ENCODE data around the gene KLHL13.

Gene KLHL13

DNA sequence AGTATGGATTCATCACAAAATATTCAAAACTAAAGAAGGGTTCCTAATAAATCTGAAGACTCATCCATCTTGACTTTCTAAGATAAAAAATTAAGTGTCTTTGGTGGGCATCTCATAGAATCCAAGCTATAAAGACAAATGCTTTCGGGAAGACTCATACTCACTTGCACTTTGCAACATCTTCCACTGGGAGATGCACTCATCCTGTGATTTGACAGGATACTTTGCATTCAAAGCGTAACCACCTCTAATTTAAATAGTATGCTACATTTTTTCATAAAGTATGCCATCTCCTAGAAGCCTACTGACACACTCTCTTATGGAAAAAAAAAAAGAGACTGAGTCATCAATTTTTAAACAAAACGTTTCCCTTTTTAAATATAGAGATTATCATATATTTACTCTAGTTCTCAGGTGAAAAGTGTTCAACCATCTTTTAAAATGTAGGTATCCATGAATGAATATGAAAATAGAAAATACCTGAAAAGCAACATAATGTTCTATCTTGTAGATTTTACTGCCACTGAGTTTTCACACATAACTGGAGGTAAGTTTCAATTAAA, 119.6 kb downstream of the KLHL13 start:
- Histone ChIP-seq H3K4me3 (ENCODE audit: insufficient read depth, low read depth, low read length, poor library complexity, severe bottlenecking) (no peak overlapping the region), H3K4me1 (ENCODE audit: control insufficient read depth, insufficient read depth, low read length, poor library complexity, severe bottlenecking) (no peaks in the 10 kb centered on the region), H3K27me3 (replicated peaks; ENCODE audit: control insufficient read depth, insufficient read depth, low read length, poor library complexity, severe bottlenecking) (no peaks in the 10 kb centered on the region), H3K36me3 (ENCODE audit: control insufficient read depth, insufficient read depth, low read length) (no peaks in the 10 kb centered on the region), H3K9me3 (ENCODE audit: control insufficient read depth, low read length) (no peaks in the 10 kb centered on the region), H3K27ac (ENCODE audit: insufficient read depth, low read length, poor library complexity, severe bottlenecking) (no peak overlapping the region)
- no peak for DNase-seq

- H3K27ac ChIP-seq (ENCODE audit: insufficient read depth, low read length, poor library complexity, severe bottlenecking), result no peak overlapping the region
- DNase-seq, result no peak
- no peak overlapping the region for H3K4me3 ChIP-seq (ENCODE audit: insufficient read depth, low read depth, low read length, poor library complexity, severe bottlenecking)
- H3K4me1 ChIP-seq (ENCODE audit: control insufficient read depth, insufficient read depth, low read length, poor library complexity, severe bottlenecking), result no peaks in the 10 kb centered on the region
- no peaks in the 10 kb centered on the region for H3K36me3 ChIP-seq (ENCODE audit: control insufficient read depth, insufficient read depth, low read length)
- H3K27me3 ChIP-seq (replicated peaks; ENCODE audit: control insufficient read depth, insufficient read depth, low read length, poor library complexity, severe bottlenecking), result no peaks in the 10 kb centered on the region
- H3K9me3 ChIP-seq (ENCODE audit: control insufficient read depth, low read length), result no peaks in the 10 kb centered on the region
These were observed 120.2 kb downstream of the KLHL13 start for GRCh38 chrX:117996408-117996807.

GRCh38 chrX:117995378-117995777, 121.2 kb downstream of the KLHL13 start:
- Histone ChIP-seq H3K4me1 (ENCODE audit: control insufficient read depth, insufficient read depth, low read length, poor library complexity, severe bottlenecking) (no peaks in the 10 kb centered on the region), H3K27me3 (replicated peaks; ENCODE audit: control insufficient read depth, insufficient read depth, low read length, poor library complexity, severe bottlenecking) (no peaks in the 10 kb centered on the region), H3K9me3 (ENCODE audit: control insufficient read depth, low read length) (no peaks in the 10 kb centered on the region), H3K27ac (ENCODE audit: insufficient read depth, low read length, poor library complexity, severe bottlenecking) (no peak overlapping the region), H3K36me3 (ENCODE audit: control insufficient read depth, insufficient read depth, low read length) (no peaks in the 10 kb centered on the region), H3K4me3 (ENCODE audit: insufficient read depth, low read depth, low read length, poor library complexity, severe bottlenecking) (no peak overlapping the region)
- DNase-seq, result no peak

GRCh38 chrX:117992192-117992723, 124.4 kb downstream of the KLHL13 start:
- Histone ChIP-seq H3K4me1 (ENCODE audit: control insufficient read depth, insufficient read depth, low read length, poor library complexity, severe bottlenecking) (no peaks in the 10 kb centered on the region), H3K27ac (ENCODE audit: insufficient read depth, low read length, poor library complexity, severe bottlenecking) (no peak overlapping the region)

DNA sequence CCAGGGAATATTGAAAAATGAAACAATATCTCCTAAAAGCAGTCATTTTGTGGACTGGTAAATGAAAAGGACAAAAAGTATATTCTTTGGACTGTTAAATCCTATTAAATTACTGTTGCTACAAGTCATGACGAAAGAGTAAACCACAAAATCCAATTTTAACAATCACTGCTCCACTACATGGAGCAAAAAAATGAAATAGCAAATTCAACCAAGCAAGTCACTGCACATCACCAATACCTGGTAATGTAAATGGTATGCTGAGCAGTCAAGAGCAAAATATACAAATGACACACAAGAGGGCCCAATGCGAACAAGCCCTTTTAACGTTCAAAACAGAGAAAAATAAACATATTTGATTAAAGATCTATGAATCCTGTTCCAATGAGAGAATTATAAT, 126.2 kb downstream of the KLHL13 start:
- H3K36me3 ChIP-seq (ENCODE audit: control insufficient read depth, insufficient read depth, low read length), result no peaks in the 10 kb centered on the region
- no peak for DNase-seq
- no peak overlapping the region for H3K27ac ChIP-seq (ENCODE audit: insufficient read depth, low read length, poor library complexity, severe bottlenecking)
- H3K4me3 ChIP-seq (ENCODE audit: insufficient read depth, low read depth, low read length, poor library complexity, severe bottlenecking), result no peak overlapping the region
- H3K27me3 ChIP-seq (replicated peaks; ENCODE audit: control insufficient read depth, insufficient read depth, low read length, poor library complexity, severe bottlenecking), result no peaks in the 10 kb centered on the region
- H3K9me3 ChIP-seq (ENCODE audit: control insufficient read depth, low read length), result no peaks in the 10 kb centered on the region
- no peaks in the 10 kb centered on the region for H3K4me1 ChIP-seq (ENCODE audit: control insufficient read depth, insufficient read depth, low read length, poor library complexity, severe bottlenecking)

More at GRCh38 chrX:117992192-117992723, 124.4 kb downstream of the KLHL13 start:
- no peak overlapping the region for H3K4me3 ChIP-seq (ENCODE audit: insufficient read depth, low read depth, low read length, poor library complexity, severe bottlenecking)
- no peaks in the 10 kb centered on the region for H3K9me3 ChIP-seq (ENCODE audit: control insufficient read depth, low read length)
- no peaks in the 10 kb centered on the region for H3K27me3 ChIP-seq (replicated peaks; ENCODE audit: control insufficient read depth, insufficient read depth, low read length, poor library complexity, severe bottlenecking)
- no peak for DNase-seq
- no peaks in the 10 kb centered on the region for H3K36me3 ChIP-seq (ENCODE audit: control insufficient read depth, insufficient read depth, low read length)

DNA sequence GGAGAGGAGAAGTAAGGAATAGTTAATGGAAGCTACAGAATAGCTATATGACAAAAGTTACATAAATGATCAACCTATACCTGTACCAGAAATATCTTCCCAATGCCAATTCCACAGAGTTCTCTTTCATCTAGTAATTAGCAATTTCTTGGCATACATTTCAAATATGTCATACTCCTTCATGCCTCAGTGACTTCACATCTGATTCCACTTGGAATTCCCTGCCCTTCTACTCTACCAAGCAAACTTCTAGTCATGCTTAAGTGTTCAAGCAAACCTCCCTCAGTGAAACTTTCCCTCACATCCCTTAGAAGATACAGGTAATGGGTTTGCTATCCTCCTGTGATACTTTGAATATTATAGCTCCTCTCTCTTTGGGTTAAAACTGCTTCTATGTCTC, 127.1 kb downstream of the KLHL13 start:
- Histone ChIP-seq H3K4me1 (ENCODE audit: control insufficient read depth, insufficient read depth, low read length, poor library complexity, severe bottlenecking) (no peaks in the 10 kb centered on the region), H3K4me3 (ENCODE audit: insufficient read depth, low read depth, low read length, poor library complexity, severe bottlenecking) (no peak overlapping the region), H3K27ac (ENCODE audit: insufficient read depth, low read length, poor library complexity, severe bottlenecking) (no peak overlapping the region), H3K9me3 (ENCODE audit: control insufficient read depth, low read length) (no peaks in the 10 kb centered on the region), H3K36me3 (ENCODE audit: control insufficient read depth, insufficient read depth, low read length) (no peaks in the 10 kb centered on the region), H3K27me3 (replicated peaks; ENCODE audit: control insufficient read depth, insufficient read depth, low read length, poor library complexity, severe bottlenecking) (no peaks in the 10 kb centered on the region)
- no peak for DNase-seq

GRCh38 chrX:117987373-117987772, 129.2 kb downstream of the KLHL13 start:
- no peak for DNase-seq
- H3K36me3 ChIP-seq (ENCODE audit: control insufficient read depth, insufficient read depth, low read length), result no peaks in the 10 kb centered on the region
- no peaks in the 10 kb centered on the region for H3K9me3 ChIP-seq (ENCODE audit: control insufficient read depth, low read length)
- H3K4me1 ChIP-seq (ENCODE audit: control insufficient read depth, insufficient read depth, low read length, poor library complexity, severe bottlenecking), result no peaks in the 10 kb centered on the region
- no peaks in the 10 kb centered on the region for H3K27me3 ChIP-seq (replicated peaks; ENCODE audit: control insufficient read depth, insufficient read depth, low read length, poor library complexity, severe bottlenecking)
- no peak overlapping the region for H3K27ac ChIP-seq (ENCODE audit: insufficient read depth, low read length, poor library complexity, severe bottlenecking)
- H3K4me3 ChIP-seq (ENCODE audit: insufficient read depth, low read depth, low read length, poor library complexity, severe bottlenecking), result no peak overlapping the region

- Histone ChIP-seq H3K9me3 (ENCODE audit: control insufficient read depth, low read length) (no peaks in the 10 kb centered on the region), H3K27ac (ENCODE audit: insufficient read depth, low read length, poor library complexity, severe bottlenecking) (no peak overlapping the region), H3K36me3 (ENCODE audit: control insufficient read depth, insufficient read depth, low read length) (no peaks in the 10 kb centered on the region), H3K27me3 (replicated peaks; ENCODE audit: control insufficient read depth, insufficient read depth, low read length, poor library complexity, severe bottlenecking) (no peaks in the 10 kb centered on the region), H3K4me3 (ENCODE audit: insufficient read depth, low read depth, low read length, poor library complexity, severe bottlenecking) (no peak overlapping the region), H3K4me1 (ENCODE audit: control insufficient read depth, insufficient read depth, low read length, poor library complexity, severe bottlenecking) (no peaks in the 10 kb centered on the region)
- DNase-seq, result no peak
These were observed 131.4 kb downstream of the KLHL13 start for GRCh38 chrX:117985241-117985640.

GRCh38 chrX:117982694-117983392, 133.8 kb downstream of the KLHL13 start:
- no peak overlapping the region for H3K4me3 ChIP-seq (ENCODE audit: insufficient read depth, low read depth, low read length, poor library complexity, severe bottlenecking)
- no peaks in the 10 kb centered on the region for H3K36me3 ChIP-seq (ENCODE audit: control insufficient read depth, insufficient read depth, low read length)
- no peak for DNase-seq
- no peak overlapping the region for H3K27ac ChIP-seq (ENCODE audit: insufficient read depth, low read length, poor library complexity, severe bottlenecking)
- H3K9me3 ChIP-seq (ENCODE audit: control insufficient read depth, low read length), result no peaks in the 10 kb centered on the region
- no peaks in the 10 kb centered on the region for H3K4me1 ChIP-seq (ENCODE audit: control insufficient read depth, insufficient read depth, low read length, poor library complexity, severe bottlenecking)
- H3K27me3 ChIP-seq (replicated peaks; ENCODE audit: control insufficient read depth, insufficient read depth, low read length, poor library complexity, severe bottlenecking), result no peaks in the 10 kb centered on the region

DNA sequence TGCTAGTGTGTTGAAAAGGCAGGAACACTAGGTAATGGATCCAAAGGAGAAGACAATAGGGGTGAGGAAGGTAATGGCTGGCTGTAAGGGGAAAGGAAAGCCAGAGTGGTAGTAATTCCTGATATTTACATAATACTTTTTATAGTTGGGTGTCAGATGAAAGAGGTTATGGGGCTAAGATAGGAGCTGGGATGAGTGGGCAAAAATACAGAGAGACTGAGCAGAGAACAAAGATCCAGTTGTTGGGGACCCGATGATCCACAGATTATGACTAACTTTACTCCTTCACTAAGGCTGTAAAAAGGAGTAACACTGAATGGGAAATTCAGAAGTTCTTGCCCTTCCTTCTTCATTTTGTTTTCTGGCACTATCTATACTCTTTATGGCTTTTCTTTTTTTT, 138.2 kb downstream of the KLHL13 start:
- Histone ChIP-seq H3K4me1 (ENCODE audit: control insufficient read depth, insufficient read depth, low read length, poor library complexity, severe bottlenecking) (no peaks in the 10 kb centered on the region), H3K27ac (ENCODE audit: insufficient read depth, low read length, poor library complexity, severe bottlenecking) (no peak overlapping the region), H3K36me3 (ENCODE audit: control insufficient read depth, insufficient read depth, low read length) (no peaks in the 10 kb centered on the region), H3K27me3 (replicated peaks; ENCODE audit: control insufficient read depth, insufficient read depth, low read length, poor library complexity, severe bottlenecking) (no peaks in the 10 kb centered on the region), H3K9me3 (ENCODE audit: control insufficient read depth, low read length) (no peaks in the 10 kb centered on the region), H3K4me3 (ENCODE audit: insufficient read depth, low read depth, low read length, poor library complexity, severe bottlenecking) (no peak overlapping the region)
- DNase-seq, result no peak
